Smooth muscle cell (in vitro differentiated cells): Measurements from ENCODE around the gene SHE. TPM values are rescaled to one million over a fixed set of nuclear protein-coding genes. Genes with fewer than 3 reads are reported as not detected.

ENCODE experiments used
- DNase-seq: peaks from one replicate; lab custom pipeline; 2025; ENCODE audit not compliant: unreplicated experiment; lab: John Stamatoyannopoulos, UW
- H2AFZ ChIP-seq: fragments of 200-600 bp; sonication (generic); 2 replicates; pipeline ENCODE4 v1.6.0; 2016; ENCODE audit warnings: antibody characterized with exemption, low read depth, mild to moderate bottlenecking
- H3F3A ChIP-seq: fragments of 200-600 bp; sonication (generic); 2 replicates; pipeline ENCODE4 v1.6.0; 2017; ENCODE audit warnings: antibody characterized with exemption, low read depth
- H3K27ac ChIP-seq: fragments of 200-600 bp; sonication (generic); 2 replicates; pipeline ENCODE4 v1.5.1; 2016; ENCODE audit warnings: low read depth, mild to moderate bottlenecking
- H3K27me3 ChIP-seq: fragments of 200-600 bp; sonication (generic); 2 replicates; pipeline ENCODE4 v1.6.1; 2016; ENCODE audit warnings: low read depth, mild to moderate bottlenecking
- H3K36me3 ChIP-seq: fragments of 200-600 bp; sonication (generic); 2 replicates; pipeline ENCODE4 v1.5.1; 2016; ENCODE audit warnings: low read depth
- H3K4me1 ChIP-seq: fragments of 200-600 bp; sonication (generic); 2 replicates; pipeline ENCODE4 v1.5.1; 2016; ENCODE audit warnings: low read depth
- H3K4me2 ChIP-seq: fragments of 200-600 bp; sonication (generic); 2 replicates; pipeline ENCODE4 v1.6.0; 2016; ENCODE audit warnings: mild to moderate bottlenecking
- H3K4me3 ChIP-seq: fragments of 200-600 bp; sonication (generic); 2 replicates; pipeline ENCODE4 v1.5.1; 2016; ENCODE audit warnings: mild to moderate bottlenecking
- H3K79me2 ChIP-seq: fragments of 200-600 bp; sonication (generic); 2 replicates; pipeline ENCODE4 v1.6.0; 2016; ENCODE audit warnings: low read depth, mild to moderate bottlenecking
- H3K9ac ChIP-seq: fragments of 200-600 bp; sonication (generic); 2 replicates; pipeline ENCODE4 v1.6.0; 2016; ENCODE audit warnings: low read depth
- H3K9me3 ChIP-seq: fragments of 200-600 bp; sonication (generic); replicated peaks from 2 replicates; pipeline ENCODE4 v1.5.1; 2016; ENCODE audit warnings: low read depth
- H4K20me1 ChIP-seq: fragments of 200-600 bp; sonication (generic); 2 replicates; pipeline ENCODE4 v1.6.0; 2016; ENCODE audit warnings: low read depth
- CTCF ChIP-seq: fragments of 200-600 bp; sonication (generic); IDR thresholded peaks from 2 replicates; pipeline ENCODE4 v1.5.1; 2017; ENCODE audit warnings: borderline replicate concordance, mild to moderate bottlenecking, antibody characterized with exemption; ENCODE audit not compliant: insufficient read depth, poor library complexity, severe bottlenecking
- WGBS: methylation state at CpG from one replicate; pipeline ENCODE4 v1.1.7; 2016; ENCODE audit warnings: low lambda C conversion rate; 5-methylcytosine and 5-hydroxymethylcytosine counted together
- polyA plus RNA-seq: library from polyadenylated mRNA; unstranded; fragments of >200 nt; fragmentation: Nextera tagmentation; extraction: Ambion mirVana; gene quantifications from 2 replicates; pipeline ENCODE4 v1.2.1, GENCODE V29; 2016
- total RNA-seq: library from RNA; depleted of rRNA; stranded (reverse); fragments of >200 nt; gene quantifications from 2 replicates; pipeline ENCODE4 v1.2.3, GENCODE V29; 2014

Gene SHE
- total and polyA plus RNA-seq, 2 experiments from 2014 or later, result 0.39 to 0.45 TPM

- TF ChIP-seq CTCF, result no peak
- WGBS, result 29% methylated on average over 3 of the region's 3 CpGs
- Histone ChIP-seq H3K4me1 (no peaks in the 10 kb centered on the region), H3K4me2 (no peak overlapping the region), H4K20me1 (no peaks in the 10 kb centered on the region), H3K27me3 (no peaks in the 10 kb centered on the region), H3K4me3 (no peak overlapping the region), H3K9ac (no peak overlapping the region), H3F3A (peaks cover 5% of the 10 kb centered on the region), H3K79me2 (no peaks in the 10 kb centered on the region), H3K9me3 (no peaks in the 10 kb centered on the region), H2AFZ (no peak overlapping the region), H3K27ac (no peak overlapping the region), H3K36me3 (no peaks in the 10 kb centered on the region)
- peak; percentile 10 for DNase-seq
These were observed 27.4 kb downstream of the SHE start for GRCh38 chr1:154474802-154475201.

GRCh38 chr1:154471304-154471703 lies 30.9 kb downstream of the SHE start:
- Histone ChIP-seq H3K79me2 (no peaks in the 10 kb centered on the region), H3K9ac (no peak overlapping the region), H3K9me3 (no peaks in the 10 kb centered on the region), H3K4me1 (no peaks in the 10 kb centered on the region), H4K20me1 (no peaks in the 10 kb centered on the region), H3K4me2 (no peak overlapping the region), H2AFZ (no peak overlapping the region), H3F3A (no peaks in the 10 kb centered on the region), H3K27ac (no peak overlapping the region), H3K27me3 (no peaks in the 10 kb centered on the region), H3K4me3 (no peak overlapping the region), H3K36me3 (no peaks in the 10 kb centered on the region)
- no peak for TF ChIP-seq CTCF
- no peak for DNase-seq
- 100% methylated on average over 2 of the region's 2 CpGs for WGBS

- no peak for TF ChIP-seq CTCF
- Histone ChIP-seq H3K4me2 (no peak overlapping the region), H3K79me2 (no peaks in the 10 kb centered on the region), H3K27me3 (no peaks in the 10 kb centered on the region), H4K20me1 (no peaks in the 10 kb centered on the region), H3F3A (no peaks in the 10 kb centered on the region), H3K9me3 (no peaks in the 10 kb centered on the region), H3K9ac (no peak overlapping the region), H3K27ac (no peak overlapping the region), H3K4me3 (no peak overlapping the region), H3K36me3 (no peaks in the 10 kb centered on the region), H2AFZ (no peak overlapping the region), H3K4me1 (no peaks in the 10 kb centered on the region)
- no peak for DNase-seq
- 92% methylated on average over 10 of the region's 10 CpGs for WGBS
These were observed 32.2 kb downstream of the SHE start for GRCh38 chr1:154469844-154470560.
